Activated naive CD8-positive, alpha-beta T cell treated with anti-CD3 and anti-CD28 coated beads for 36 hours (primary cell): Measurements from ENCODE around the gene NTSR1. TPM values are rescaled to one million over a fixed set of nuclear protein-coding genes. Genes with fewer than 3 reads are reported as not detected.

Experiments
- DNase-seq: peaks from one replicate; pipeline ENCODE4 v3.0.0; 2021
- H3K27ac Mint-ChIP-seq: one replicate; pipeline ENCODE4 v1.8.0; 2022; ENCODE audit warnings: mild to moderate bottlenecking, moderate library complexity, mixed read lengths
- H3K27me3 Mint-ChIP-seq: one replicate; pipeline ENCODE4 v1.8.0; 2022; ENCODE audit warnings: mild to moderate bottlenecking, mixed read lengths
- H3K36me3 Mint-ChIP-seq: one replicate; pipeline ENCODE4 v1.8.0; 2021; ENCODE audit warnings: mild to moderate bottlenecking, mixed read lengths
- H3K4me1 Mint-ChIP-seq: one replicate; pipeline ENCODE4 v1.8.0; 2021; ENCODE audit warnings: mixed read lengths
- H3K4me3 Mint-ChIP-seq: one replicate; pipeline ENCODE4 v1.8.0; 2022; ENCODE audit warnings: mild to moderate bottlenecking, moderate library complexity, mixed read lengths
- H3K9me3 Mint-ChIP-seq: one replicate; pipeline ENCODE4 v1.8.0; 2022; ENCODE audit warnings: mixed read lengths
- total RNA-seq, 2 experiments: library from RNA; stranded (reverse); gene quantifications; one replicate each; pipeline ENCODE4 v1.2.3, GENCODE V29; 2021

NTSR1 gene
- total RNA-seq, 2 experiments from 2014 or later = not detected

- no peak overlapping the region for H3K27ac Mint-ChIP-seq
- H3K4me3 Mint-ChIP-seq = no peak overlapping the region
- no peaks in the 10 kb centered on the region for H3K9me3 Mint-ChIP-seq
- no peaks in the 10 kb centered on the region for H3K36me3 Mint-ChIP-seq
- no peaks in the 10 kb centered on the region for H3K27me3 Mint-ChIP-seq
- peaks cover 2% of the 10 kb centered on the region for H3K4me1 Mint-ChIP-seq
- no peak for DNase-seq
Measured at GRCh38 chr20:62695448-62696414, 12.9 kb upstream of the NTSR1 start.

DNA sequence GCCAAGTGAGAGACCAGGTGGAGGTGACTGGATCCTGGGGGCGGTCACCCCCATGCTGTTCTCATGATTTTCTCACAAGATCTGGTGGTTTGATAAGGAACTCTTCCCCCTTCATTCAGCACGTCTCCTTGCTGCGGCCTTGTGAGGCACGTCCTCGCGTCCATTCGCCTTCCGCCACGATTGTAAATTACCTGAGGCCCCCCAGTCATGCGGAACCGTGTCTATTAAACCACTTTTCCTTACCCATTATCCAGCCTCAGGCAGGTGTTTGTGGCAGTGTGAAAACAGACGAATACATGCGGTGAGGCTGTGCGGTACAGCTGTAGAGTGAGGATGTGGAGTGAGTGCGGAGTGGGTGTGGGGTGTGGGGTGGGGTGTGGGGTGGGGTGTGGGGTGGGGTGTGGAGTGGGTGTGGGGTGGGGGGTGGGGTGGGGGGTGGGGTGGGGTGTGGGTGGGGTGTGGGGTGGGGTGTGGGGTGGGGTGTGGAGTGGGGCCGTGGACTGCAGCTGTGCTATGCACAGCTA is 12.1 kb upstream of the NTSR1 start:
- Mint-ChIP-seq H3K9me3 (no peaks in the 10 kb centered on the region), H3K27ac (no peak overlapping the region), H3K27me3 (no peaks in the 10 kb centered on the region), H3K4me1 (peaks cover under 1% of the 10 kb centered on the region), H3K36me3 (no peaks in the 10 kb centered on the region), H3K4me3 (no peak overlapping the region)
- DNase-seq = no peak

DNA sequence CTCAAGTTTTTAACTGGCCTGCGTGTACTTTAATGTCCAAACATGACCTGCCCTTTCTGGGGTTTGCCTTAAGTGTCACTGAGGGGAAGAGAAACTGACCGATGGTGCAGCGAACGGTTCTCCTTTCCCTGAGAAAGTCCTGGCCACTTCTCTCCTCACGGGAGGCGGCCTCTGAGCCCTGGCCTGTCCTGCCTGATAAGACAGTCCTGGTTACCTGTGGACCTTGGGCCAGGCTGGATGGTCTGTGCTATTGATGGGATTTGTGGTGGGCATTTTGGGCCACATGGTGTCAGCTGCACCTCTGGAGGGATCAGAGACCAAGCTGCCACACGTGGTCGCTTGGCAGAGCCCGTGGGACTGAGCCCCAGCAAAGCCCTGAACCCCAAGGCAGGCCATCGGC is 11.6 kb upstream of the NTSR1 start:
- no peaks in the 10 kb centered on the region for H3K4me1 Mint-ChIP-seq
- no peaks in the 10 kb centered on the region for H3K36me3 Mint-ChIP-seq
- no peak for DNase-seq
- no peaks in the 10 kb centered on the region for H3K9me3 Mint-ChIP-seq
- H3K27ac Mint-ChIP-seq = no peak overlapping the region
- no peaks in the 10 kb centered on the region for H3K27me3 Mint-ChIP-seq
- no peak overlapping the region for H3K4me3 Mint-ChIP-seq

GRCh38 chr20:62697468-62697912 is 11.1 kb upstream of the NTSR1 start:
- no peak overlapping the region for H3K27ac Mint-ChIP-seq
- H3K4me1 Mint-ChIP-seq = no peaks in the 10 kb centered on the region
- H3K4me3 Mint-ChIP-seq = no peak overlapping the region
- H3K9me3 Mint-ChIP-seq = no peaks in the 10 kb centered on the region
- no peak for DNase-seq
- H3K36me3 Mint-ChIP-seq = no peaks in the 10 kb centered on the region
- H3K27me3 Mint-ChIP-seq = no peaks in the 10 kb centered on the region

GRCh38 chr20:62698231-62698630 is 10.4 kb upstream of the NTSR1 start:
- H3K4me1 Mint-ChIP-seq = no peaks in the 10 kb centered on the region
- H3K27me3 Mint-ChIP-seq = no peaks in the 10 kb centered on the region
- no peaks in the 10 kb centered on the region for H3K36me3 Mint-ChIP-seq
- no peak for DNase-seq
- H3K9me3 Mint-ChIP-seq = no peaks in the 10 kb centered on the region
- no peak overlapping the region for H3K4me3 Mint-ChIP-seq
- no peak overlapping the region for H3K27ac Mint-ChIP-seq

GRCh38 chr20:62699296-62699695 is 9.3 kb upstream of the NTSR1 start:
- Mint-ChIP-seq H3K4me3 (no peak overlapping the region), H3K36me3 (no peaks in the 10 kb centered on the region), H3K27ac (no peak overlapping the region)

DNA sequence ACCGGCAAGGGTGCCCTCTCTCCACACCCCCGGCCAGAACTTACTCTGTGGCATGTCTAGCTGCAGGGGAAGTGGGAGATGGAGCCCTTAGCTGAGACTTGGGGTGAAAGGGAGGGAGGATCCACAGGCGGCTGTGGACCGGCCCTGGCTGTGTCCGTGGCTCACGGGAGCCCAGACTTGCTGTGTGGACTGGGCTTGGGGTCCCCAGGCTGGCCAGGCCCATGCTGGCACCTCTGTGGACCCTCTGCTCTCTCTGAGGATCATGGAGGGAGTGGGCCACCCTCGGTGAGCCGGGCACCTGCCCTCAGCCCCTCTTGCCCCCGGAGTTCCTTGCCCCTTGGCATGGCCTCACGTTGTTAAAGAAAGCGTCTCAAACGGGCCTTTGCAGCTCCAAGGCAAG is 8.9 kb upstream of the NTSR1 start:
- Mint-ChIP-seq H3K27me3 (no peaks in the 10 kb centered on the region), H3K9me3 (no peaks in the 10 kb centered on the region), H3K27ac (no peak overlapping the region), H3K4me1 (peaks cover 2% of the 10 kb centered on the region), H3K36me3 (no peaks in the 10 kb centered on the region), H3K4me3 (no peak overlapping the region)
- DNase-seq = no peak

More at GRCh38 chr20:62699296-62699695, 9.3 kb upstream of the NTSR1 start:
- no peak for DNase-seq
- Mint-ChIP-seq H3K9me3 (no peaks in the 10 kb centered on the region), H3K4me1 (peaks cover 2% of the 10 kb centered on the region), H3K27me3 (no peaks in the 10 kb centered on the region)

DNA sequence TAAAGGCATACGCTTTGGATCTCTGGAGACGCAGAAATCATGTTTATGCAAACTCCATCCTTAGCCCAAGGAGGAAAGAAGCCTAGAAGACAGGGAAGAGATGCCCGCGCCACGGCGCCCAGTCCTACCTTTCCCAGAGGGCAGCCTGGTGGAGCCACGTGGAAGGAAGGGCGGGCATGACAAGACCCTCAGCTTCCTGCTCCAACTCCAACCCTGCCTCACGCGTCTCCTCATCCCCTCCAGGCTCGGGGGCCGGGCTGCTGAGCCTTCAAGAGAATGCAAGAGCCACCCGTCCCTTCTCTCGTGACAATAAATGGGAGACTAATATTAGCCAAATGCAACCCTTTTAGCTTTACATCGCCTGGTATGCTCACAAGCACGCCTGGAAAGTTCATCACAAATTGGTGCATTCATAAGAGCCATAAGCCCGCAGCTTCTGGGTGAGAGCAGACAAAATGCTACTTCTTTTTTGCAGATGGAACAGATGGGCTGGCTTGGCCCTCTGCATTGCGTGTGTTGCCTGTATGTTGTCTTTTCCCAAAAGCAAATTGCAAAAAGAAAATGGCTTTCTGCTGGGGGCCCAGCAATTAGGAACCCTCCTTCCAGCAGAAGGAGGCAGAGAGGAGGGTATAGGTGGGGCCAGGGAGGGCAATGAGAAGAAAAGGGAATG is 8.2 kb upstream of the NTSR1 start:
- H3K9me3 Mint-ChIP-seq = no peaks in the 10 kb centered on the region
- no peak overlapping the region for H3K27ac Mint-ChIP-seq
- H3K36me3 Mint-ChIP-seq = no peaks in the 10 kb centered on the region

DNA sequence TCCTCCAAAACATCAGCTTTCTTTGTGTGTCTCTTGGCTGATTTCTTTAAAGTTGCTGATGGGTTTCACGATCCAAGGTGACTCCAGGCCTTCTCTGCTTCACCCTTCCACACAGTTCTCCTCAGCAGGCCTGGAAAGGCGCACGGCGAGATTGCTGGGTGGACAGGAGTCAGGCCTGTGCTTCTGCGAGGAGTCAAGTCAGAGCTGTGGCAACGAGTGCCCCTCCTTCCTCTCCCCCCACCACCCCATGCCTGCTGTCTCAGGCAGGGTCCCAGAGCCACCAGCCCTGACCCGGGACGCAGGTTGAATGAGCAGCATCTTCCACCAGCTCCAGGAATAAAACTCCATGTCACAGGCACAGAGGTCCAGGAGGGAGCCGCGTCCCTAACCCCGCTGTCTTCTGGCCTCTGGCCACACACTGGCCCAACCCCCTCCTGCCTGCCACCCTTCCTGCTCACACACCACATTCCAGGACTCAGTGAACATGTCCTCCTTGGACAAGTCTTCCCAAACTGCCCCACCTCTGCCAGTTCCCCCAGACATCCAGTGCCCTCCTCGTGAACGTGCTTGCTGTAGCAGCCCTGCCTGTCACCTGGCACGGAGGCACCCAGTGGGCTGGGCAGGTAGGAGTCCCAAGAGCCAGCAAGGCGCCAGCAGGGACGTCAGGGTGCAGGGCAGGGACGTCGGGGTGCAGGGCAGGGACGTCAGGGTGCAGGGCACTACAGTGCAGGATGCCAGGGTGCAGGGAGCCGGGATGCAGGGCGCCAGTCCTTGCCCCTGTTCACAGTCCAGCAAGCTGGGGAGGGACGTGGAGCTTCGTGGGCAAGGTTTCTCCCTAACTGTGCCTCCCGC is 7.2 kb upstream of the NTSR1 start:
- Mint-ChIP-seq H3K9me3 (no peaks in the 10 kb centered on the region), H3K27me3 (no peaks in the 10 kb centered on the region), H3K4me1 (peaks cover 5% of the 10 kb centered on the region), H3K4me3 (no peak overlapping the region), H3K36me3 (no peaks in the 10 kb centered on the region), H3K27ac (no peak overlapping the region)
- no peak for DNase-seq

More for the DNA sequence above, 8.2 kb upstream of the NTSR1 start:
- Mint-ChIP-seq H3K4me3 (no peak overlapping the region), H3K4me1 (peaks cover 5% of the 10 kb centered on the region), H3K27me3 (no peaks in the 10 kb centered on the region)
- no peak for DNase-seq

- H3K36me3 Mint-ChIP-seq = no peaks in the 10 kb centered on the region
- H3K4me1 Mint-ChIP-seq = peaks cover 5% of the 10 kb centered on the region
- no peaks in the 10 kb centered on the region for H3K9me3 Mint-ChIP-seq
- DNase-seq = no peak
- H3K27me3 Mint-ChIP-seq = no peaks in the 10 kb centered on the region
- no peak overlapping the region for H3K27ac Mint-ChIP-seq
- H3K4me3 Mint-ChIP-seq = no peak overlapping the region
Measured at GRCh38 chr20:62702013-62702300, 6.7 kb upstream of the NTSR1 start.

DNA sequence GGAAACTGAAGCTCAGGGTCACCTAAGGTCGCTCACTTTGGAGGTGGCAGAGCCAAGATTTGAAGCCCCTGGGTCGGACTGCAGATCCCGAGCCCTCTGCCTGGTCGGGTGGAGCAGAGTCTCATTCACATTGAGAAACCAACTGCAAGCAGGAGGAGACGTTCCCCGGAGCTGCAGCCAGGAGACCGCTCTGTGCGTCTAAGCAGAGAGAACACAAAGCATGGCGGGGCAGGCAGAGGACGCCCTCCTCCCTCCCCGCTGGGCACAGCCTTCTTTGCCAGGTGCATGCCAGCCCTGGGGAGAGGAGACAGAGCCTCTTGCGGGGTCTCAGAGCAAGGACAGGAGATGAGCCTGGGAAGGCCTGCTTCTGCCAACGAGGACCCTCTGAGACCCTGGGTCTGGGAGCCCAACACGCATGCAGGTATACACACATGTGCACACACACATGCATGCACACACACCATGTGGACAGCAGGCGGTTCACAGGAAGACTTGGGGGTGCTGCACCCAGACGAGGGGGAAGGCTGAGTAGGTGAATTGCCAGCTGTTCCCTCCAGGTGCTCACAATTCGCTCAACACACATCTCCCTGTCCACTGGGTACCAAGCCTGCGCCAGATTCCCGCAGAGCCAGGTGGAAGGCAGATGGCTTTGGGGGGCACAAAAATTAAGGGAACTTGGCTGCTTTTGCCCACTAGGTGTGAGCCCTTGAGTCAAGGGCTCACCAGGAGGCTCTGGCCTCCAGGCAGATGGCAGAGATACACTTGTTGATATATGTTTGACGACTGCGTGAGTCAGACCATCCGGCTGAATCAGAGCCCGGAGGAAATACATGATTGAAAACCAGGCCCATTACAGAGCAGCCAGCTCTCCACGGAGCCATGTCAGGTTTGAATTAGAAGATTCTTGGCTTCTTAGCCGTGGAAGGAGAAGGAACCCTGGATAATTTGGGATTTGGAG is 5.5 kb upstream of the NTSR1 start:
- Mint-ChIP-seq H3K4me3 (no peak overlapping the region), H3K9me3 (no peaks in the 10 kb centered on the region), H3K27ac (no peak overlapping the region), H3K27me3 (peaks cover 7% of the 10 kb centered on the region), H3K4me1 (peaks cover 8% of the 10 kb centered on the region), H3K36me3 (no peaks in the 10 kb centered on the region)
- DNase-seq = no peak

GRCh38 chr20:62703853-62704228 is 4.8 kb upstream of the NTSR1 start:
- Mint-ChIP-seq H3K36me3 (no peaks in the 10 kb centered on the region), H3K27me3 (peaks cover 9% of the 10 kb centered on the region), H3K4me3 (no peak overlapping the region), H3K9me3 (no peaks in the 10 kb centered on the region), H3K27ac (no peak overlapping the region), H3K4me1 (peaks cover 9% of the 10 kb centered on the region)
- DNase-seq = no peak

DNA sequence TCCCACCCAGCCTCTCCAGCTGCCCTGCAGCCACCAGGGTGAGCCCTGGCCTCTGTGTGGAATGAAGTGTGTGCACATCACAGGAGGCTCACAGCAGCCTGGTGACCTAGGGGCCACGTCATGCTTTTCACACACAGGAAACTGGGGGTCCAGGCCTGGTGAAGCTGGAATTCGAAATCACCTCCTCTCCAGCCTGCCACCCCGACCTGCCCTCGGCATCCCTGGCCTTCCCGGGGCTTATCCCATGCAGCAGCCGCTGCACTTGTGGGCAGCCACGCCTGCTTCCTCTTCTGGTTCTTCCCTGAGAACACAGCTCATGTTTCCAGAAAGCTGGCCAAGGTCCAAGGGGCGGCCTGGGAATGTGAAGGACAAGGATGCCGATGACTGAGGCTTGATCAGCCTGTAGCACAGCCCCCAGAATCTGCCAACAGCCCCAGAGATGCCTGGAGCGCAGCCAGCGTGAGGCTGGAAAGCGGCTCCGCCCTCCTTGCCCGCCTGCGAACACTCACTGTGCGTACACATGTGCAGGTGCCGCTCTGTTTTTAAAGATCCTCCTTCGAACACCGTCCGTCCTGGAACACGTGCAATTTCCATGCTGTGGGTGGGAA is 4.2 kb upstream of the NTSR1 start:
- DNase-seq = no peak
- Mint-ChIP-seq H3K36me3 (no peaks in the 10 kb centered on the region), H3K9me3 (no peaks in the 10 kb centered on the region), H3K4me3 (no peak overlapping the region), H3K27ac (no peak overlapping the region), H3K27me3 (peaks cover 12% of the 10 kb centered on the region), H3K4me1 (peaks cover 9% of the 10 kb centered on the region)

DNA sequence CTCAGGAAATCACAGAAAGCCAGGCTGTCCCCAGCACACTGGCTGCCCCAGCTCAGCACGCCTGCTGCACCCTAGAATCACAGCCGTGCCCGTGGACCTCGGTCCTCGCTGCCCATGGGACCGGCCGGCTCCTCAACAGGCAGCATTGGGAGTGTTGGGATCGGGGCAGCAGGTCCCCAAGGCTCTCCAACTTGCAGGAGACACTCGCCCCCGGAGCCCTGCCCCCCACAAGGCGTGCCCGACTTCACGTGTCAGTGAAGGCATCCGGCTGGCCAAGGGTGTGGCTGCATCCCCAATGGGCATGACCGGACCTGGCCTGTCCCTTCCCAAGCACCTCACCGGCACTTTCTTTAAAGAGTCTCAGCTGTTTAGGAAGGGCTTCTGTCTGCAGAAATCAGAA is 3.0 kb upstream of the NTSR1 start:
- peaks cover 24% of the 10 kb centered on the region for H3K27me3 Mint-ChIP-seq
- H3K4me3 Mint-ChIP-seq = no peak overlapping the region
- H3K27ac Mint-ChIP-seq = no peak overlapping the region
- no peaks in the 10 kb centered on the region for H3K9me3 Mint-ChIP-seq
- peaks cover 11% of the 10 kb centered on the region for H3K4me1 Mint-ChIP-seq
- DNase-seq = no peak
- no peaks in the 10 kb centered on the region for H3K36me3 Mint-ChIP-seq
